K562 (cell line): ENCODE measurements around the gene HOXC10.

Experiments
- CBFA2T2 ChIP-seq: fragments of 450-650 bp; conservative IDR thresholded peaks from 2 replicates; pipeline ENCODE4 v1.6.1; 2017; ENCODE audit warnings: mild to moderate bottlenecking
- POLR2AphosphoS5 ChIP-seq: IDR thresholded peaks from 2 replicates; pipeline ENCODE4 v1.6.1; 2011; ENCODE audit warnings: mild to moderate bottlenecking, low read depth, low read length, moderate library complexity; ENCODE audit not compliant: control insufficient read depth, insufficient read depth
- ZC3H8 ChIP-seq: fragments of 450-650 bp; IDR thresholded peaks from 2 replicates; pipeline ENCODE4 v1.6.1; 2017
- ZNF274 ChIP-seq: IDR thresholded peaks from 2 replicates; pipeline ENCODE4 v1.6.1; 2011; ENCODE audit warnings: low read depth, mild to moderate bottlenecking, low read length, moderate library complexity, borderline replicate concordance
- TF ChIP-seq, protein P1 (sequence below): sonication (generic); formaldehyde crosslinking; IDR thresholded peaks from 2 replicates; pipeline ENCODE4 v1.5.0; 2020; ENCODE audit warnings: missing genetic modification reagents

GRCh38 chr12:54006559-54007220 is 21.7 kb downstream of the HOXC10 start:
- no peak for TF ChIP-seq ZNF274
- TF ChIP-seq, protein P1, sequence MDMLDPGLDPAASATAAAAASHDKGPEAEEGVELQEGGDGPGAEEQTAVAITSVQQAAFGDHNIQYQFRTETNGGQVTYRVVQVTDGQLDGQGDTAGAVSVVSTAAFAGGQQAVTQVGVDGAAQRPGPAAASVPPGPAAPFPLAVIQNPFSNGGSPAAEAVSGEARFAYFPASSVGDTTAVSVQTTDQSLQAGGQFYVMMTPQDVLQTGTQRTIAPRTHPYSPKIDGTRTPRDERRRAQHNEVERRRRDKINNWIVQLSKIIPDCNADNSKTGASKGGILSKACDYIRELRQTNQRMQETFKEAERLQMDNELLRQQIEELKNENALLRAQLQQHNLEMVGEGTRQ (CRISPR knock-in tag) = no peak
- no peak for TF ChIP-seq ZC3H8
- TF ChIP-seq POLR2AphosphoS5 = no peak
- no peak for TF ChIP-seq CBFA2T2
